WTC11 (cell line): ENCODE data around the gene MYBL2. TPM values are rescaled to one million over a fixed set of nuclear protein-coding genes. Genes with fewer than 3 reads are reported as not detected.

Experiments used
- SMAD3 ChIP-seq: sonication (generic); formaldehyde crosslinking; IDR thresholded peaks from 2 replicates; pipeline ENCODE4 v1.8.0; 2022; ENCODE audit warnings: missing genetic modification reagents, mild to moderate bottlenecking, borderline replicate concordance
- ZNF532 ChIP-seq: fragments of 250-450 bp; sonication (Bioruptor Pico); IDR thresholded peaks from 2 replicates; pipeline ENCODE4 v1.9.0; 2021; ENCODE audit warnings: mild to moderate bottlenecking, borderline replicate concordance
- total RNA-seq: library from RNA; stranded (reverse); gene quantifications from 3 replicates; pipeline ENCODE4 v1.2.3, GENCODE V29; 2021

Gene MYBL2
- total RNA-seq, 1 experiment from 2014 or later, result 166 TPM

GRCh38 chr20:43765916-43766315 is 99.0 kb downstream of the MYBL2 start (continued):
- no peak for TF ChIP-seq ZNF532
- no peak for TF ChIP-seq SMAD3

Other genes with a start within 250 kb of the MYBL2 start
- gene SRSF6, start 209.2 kb upstream of the MYBL2 start, total RNA-seq, result 107 to 141 TPM (median 139 TPM) in 3 replicates
- 28.3 to 28.7 TPM (median 28.3 TPM) in 3 replicates for gene L3MBTL1, start 159.4 kb upstream of the MYBL2 start, total RNA-seq
- 0.74 to 1.2 TPM (median 0.99 TPM) in 3 replicates for gene SGK2, start 108.1 kb upstream of the MYBL2 start, total RNA-seq
- gene IFT52, start 76.2 kb upstream of the MYBL2 start, total RNA-seq, result 26.0 to 29.1 TPM (median 27.5 TPM) in 3 replicates
- not detected in 3 replicates for gene GTSF1L, start 59.9 kb downstream of the MYBL2 start, total RNA-seq
- 1.9 to 3.4 TPM (median 2.4 TPM) in 3 replicates for gene TOX2, start 247.7 kb downstream of the MYBL2 start, total RNA-seq